IPS DF 19.7 (cell line): ENCODE measurements around the gene RUNX2.
"Not testable (repeated sequence)": the region's sequence is repeated elsewhere in the genome, so short reads cannot be mapped to it uniquely, and the experiment has no call there.

Experiments
- DNase-seq: peaks from one replicate; pipeline ENCODE4 v3.0.0-alpha.2; 2013; ENCODE audit warnings: low read depth, low spot score

Gene RUNX2

DNA sequence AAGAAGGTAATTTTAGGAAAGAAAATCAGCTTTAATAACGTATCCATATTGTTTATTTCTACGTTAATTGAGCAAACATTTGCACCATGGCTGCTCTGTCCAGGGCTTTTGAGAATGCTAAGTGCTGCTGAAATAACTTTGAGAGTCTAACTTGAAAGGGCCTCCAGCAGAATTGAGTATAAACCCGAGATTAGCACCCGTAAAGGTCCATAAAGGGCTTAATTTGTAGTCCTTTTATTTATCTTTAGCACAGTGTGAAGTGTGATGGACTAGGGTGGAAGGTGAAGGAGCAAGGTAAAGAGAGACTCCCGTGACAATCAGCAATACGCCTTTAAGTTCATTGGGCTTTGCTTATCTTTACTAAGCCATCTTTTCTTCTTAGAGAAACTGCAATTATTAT is 127.3 kb downstream of the RUNX2 start:
- DNase-seq: no peak

DNA sequence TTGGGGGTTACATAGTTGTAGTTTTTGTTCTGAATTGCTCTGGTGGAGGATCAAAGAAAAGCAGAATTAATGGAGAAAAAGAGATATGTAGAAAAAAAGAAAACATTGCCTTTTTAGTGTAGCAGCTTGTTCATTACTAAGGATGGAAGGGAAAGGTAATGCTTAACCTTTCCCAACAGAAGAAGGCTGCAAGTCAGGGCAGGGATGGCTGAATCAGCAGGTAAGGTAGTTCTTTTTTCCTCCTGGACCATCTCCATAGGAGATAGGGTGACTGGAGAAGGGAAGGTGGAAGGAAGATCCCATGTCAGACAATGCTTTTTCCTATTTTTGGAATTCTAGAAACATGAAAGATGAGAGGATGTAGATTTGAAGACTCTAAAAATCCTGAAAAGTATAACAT is 129.0 kb downstream of the RUNX2 start:
- DNase-seq: no peak

DNA sequence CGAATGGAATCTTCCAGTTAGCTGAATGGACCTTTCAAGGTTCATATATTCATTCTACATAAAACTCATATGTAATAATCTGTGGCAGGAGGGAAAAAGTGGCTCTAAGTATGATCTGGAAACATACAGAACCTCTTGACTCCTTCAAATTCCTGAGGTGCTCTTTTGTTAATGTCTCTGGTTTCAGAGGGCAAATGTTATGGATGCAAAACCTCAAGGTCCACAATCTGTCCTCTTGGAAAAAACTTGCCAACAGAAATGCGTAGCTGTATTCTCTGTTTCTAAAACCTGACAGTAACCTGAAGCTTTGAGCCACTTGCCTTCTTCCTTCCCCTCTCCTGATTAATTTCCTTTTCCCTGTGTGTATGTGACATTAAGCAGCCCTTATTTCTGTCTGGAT is 130.5 kb downstream of the RUNX2 start:
- no peak for DNase-seq

DNA sequence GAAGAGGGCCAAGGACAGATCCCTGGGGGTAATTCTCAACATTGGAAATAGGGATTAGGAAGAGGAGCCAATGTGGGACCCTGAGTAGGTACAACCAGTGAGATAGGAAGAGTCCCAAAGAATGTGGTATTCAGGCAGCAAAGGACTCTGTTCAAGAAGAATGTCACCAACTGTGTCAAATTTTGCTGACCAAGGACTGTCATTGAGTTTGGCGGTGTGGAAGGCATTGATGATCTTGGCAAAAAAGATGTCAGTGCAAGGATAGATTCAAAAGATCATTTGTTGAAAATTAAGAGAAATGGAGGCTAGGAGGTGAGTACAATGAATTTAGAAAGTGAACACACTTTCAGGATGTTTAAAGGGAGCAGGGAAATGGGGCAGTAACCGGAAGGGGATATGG is 132.0 kb downstream of the RUNX2 start:
- no peak for DNase-seq

GRCh38 chr6:45461486-45461885 is 133.4 kb downstream of the RUNX2 start:
- DNase-seq: no peak

GRCh38 chr6:45462190-45463134 is 134.3 kb downstream of the RUNX2 start:
- no peak for DNase-seq

DNA sequence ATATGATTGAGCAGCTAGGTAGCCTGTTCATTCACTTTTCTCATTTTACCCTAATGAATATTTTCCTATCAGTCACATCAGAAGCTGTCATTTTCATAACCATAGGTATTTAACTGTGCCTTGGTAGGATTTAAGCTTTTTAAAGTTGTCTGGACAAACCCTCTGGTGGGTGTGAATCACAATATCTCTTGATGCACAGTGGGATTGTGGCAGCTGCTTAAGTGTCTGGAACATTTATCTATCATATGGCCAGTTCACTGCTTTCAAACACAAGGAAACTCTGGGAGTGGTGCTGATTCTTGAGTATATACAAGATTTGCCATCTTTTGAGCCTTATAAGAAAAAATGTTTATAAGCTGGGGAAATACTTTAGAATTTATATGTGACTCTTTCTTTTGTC is 136.6 kb downstream of the RUNX2 start:
- DNase-seq: no peak

DNA sequence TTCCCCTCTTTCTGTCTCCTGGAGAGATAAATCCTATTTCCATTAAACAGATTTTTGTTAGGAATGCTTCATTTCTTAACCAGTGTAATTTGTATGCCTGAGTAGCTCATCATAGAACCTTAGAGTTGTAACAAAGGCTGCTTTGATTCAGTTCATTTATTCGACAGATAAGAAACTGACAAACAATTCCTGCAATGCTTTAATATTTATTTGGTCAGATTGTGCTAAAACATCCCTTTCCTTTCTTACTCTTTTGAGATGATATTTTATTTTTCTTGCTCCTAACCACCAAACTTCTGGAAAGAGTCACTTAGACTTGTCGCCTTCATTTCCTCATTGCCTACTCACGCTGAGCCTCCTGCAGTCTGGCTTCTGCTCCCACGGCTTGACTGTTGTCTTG is 138.6 kb downstream of the RUNX2 start:
- no peak for DNase-seq

GRCh38 chr6:45467417-45467816 is 139.3 kb downstream of the RUNX2 start:
- DNase-seq: not testable (repeated sequence)

DNA sequence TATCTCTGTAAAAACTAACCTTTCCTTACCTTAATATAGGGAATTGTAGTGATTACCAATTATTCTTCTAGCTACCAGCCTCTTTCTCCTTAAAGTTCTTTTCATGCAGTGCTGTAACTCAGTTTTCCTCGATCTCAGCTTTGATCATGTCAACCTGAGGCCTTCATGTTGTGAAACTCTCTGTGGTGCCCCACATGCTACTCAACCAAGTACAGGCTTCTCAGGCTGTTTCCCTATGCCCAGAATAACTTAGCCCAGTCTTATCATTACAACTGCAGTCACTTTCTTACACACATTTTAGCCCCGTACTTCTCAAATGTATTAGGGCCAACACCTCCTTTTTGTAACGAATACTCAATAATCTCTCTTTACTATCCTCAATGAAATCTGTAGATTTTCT is 139.7 kb downstream of the RUNX2 start:
- no peak for DNase-seq

GRCh38 chr6:45469663-45470062 is 141.5 kb downstream of the RUNX2 start:
- DNase-seq: no peak

DNA sequence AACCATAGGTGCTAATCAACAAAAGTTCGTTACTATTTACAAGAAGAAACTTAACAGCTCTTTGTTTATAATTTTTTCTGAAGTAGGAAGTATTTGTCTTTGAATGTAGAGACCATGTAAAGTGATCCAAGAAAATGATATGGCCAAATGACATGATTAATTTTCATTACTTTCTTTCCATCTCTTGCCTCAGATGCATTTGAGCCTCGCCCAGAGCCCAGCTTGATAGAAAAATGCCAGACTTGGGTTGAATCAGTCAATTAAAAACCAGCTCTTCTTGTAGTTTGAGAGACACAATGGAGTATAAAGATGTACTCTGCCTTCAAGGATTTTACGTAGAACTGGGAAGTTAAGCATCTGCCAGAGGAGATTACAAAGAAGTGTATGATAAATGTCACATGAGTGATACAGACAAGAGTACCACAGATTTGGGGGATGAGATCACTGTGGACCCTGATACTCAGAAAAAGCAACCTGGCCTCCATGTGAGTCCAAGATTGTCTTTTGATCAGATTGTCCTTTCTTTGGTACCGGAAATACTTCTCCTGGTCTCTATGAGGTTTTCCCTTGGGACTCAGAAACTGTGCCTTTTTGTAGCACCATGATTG is 142.1 kb downstream of the RUNX2 start:
- no peak for DNase-seq

GRCh38 chr6:45472382-45472781 is 144.3 kb downstream of the RUNX2 start:
- no peak for DNase-seq

GRCh38 chr6:45473121-45473993 is 145.2 kb downstream of the RUNX2 start:
- no peak for DNase-seq

GRCh38 chr6:45474376-45474775 is 146.2 kb downstream of the RUNX2 start:
- DNase-seq: no peak

- DNase-seq: no peak
These were observed 148.2 kb downstream of the RUNX2 start for GRCh38 chr6:45476341-45476740.

- no peak for DNase-seq
These were observed 149.1 kb downstream of the RUNX2 start for GRCh38 chr6:45477278-45477677.

- no peak for DNase-seq
These were observed 149.7 kb downstream of the RUNX2 start for GRCh38 chr6:45477790-45478189.

DNA sequence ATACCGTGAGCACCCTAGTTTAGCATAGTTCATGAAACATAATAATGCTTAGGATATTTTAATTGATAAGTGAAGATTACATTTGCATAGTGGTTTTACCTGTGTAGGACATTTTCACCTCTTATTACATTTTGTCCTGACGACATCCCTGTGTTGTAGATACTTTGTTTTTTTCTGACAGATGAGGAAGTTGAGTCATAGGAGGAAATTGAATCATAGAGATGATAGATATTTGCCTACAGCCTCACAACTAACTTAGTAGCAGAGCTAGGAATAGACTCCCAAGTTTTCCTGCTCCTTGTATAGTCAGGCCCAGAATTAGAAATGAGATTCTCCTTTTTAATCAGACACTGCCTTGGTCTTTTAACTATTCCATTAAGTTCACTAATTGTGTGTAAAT is 150.1 kb downstream of the RUNX2 start:
- no peak for DNase-seq

- DNase-seq: no peak
These were observed 152.0 kb downstream of the RUNX2 start for GRCh38 chr6:45479834-45480751.

DNA sequence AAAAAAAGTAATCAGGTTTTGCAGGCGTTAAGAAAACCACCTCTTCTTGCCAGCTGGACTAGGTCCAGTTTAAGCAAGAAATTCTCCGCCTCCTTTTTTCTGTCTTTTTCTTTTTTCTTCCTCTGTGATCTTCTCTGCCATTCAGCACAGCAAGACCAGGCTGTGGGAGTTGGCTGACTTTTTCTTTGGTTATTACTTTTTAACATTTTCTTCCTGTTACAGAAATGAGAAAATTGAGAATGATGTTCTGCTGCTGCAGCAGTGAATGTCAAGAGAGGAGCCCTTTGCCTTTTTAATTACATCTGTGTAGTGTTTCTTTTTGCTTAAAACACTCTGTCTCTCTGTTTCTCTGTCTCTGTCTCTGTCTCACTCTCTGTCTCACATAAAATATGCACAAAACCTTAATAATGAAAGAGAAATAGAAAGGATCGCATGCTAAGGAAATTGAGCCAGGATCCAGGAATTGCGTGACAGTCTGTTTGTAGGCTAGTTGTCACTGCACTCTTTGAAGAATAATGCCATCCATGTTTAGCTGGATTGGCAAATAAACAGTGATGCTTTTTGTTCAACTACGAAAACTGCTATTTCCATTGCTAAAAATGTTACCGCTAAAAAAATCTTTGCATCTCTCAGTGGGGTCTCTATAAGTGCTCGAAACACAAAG is 152.8 kb downstream of the RUNX2 start:
- no peak for DNase-seq
